HG03354 (cell line): Measurements from ENCODE around the gene CDK18.
A peak's percentile ranks its signal among the peaks of the same experiment; 100 is the strongest.

ENCODE experiments used
- ATAC-seq: cut with Tn5 transposase; IDR thresholded peaks from one replicate; pipeline ENCODE4 v1.9.1; 2021; ENCODE audit warnings: mild to moderate bottlenecking; ENCODE audit not compliant: unreplicated experiment, poor library complexity, severe bottlenecking

The CDK18 gene

DNA sequence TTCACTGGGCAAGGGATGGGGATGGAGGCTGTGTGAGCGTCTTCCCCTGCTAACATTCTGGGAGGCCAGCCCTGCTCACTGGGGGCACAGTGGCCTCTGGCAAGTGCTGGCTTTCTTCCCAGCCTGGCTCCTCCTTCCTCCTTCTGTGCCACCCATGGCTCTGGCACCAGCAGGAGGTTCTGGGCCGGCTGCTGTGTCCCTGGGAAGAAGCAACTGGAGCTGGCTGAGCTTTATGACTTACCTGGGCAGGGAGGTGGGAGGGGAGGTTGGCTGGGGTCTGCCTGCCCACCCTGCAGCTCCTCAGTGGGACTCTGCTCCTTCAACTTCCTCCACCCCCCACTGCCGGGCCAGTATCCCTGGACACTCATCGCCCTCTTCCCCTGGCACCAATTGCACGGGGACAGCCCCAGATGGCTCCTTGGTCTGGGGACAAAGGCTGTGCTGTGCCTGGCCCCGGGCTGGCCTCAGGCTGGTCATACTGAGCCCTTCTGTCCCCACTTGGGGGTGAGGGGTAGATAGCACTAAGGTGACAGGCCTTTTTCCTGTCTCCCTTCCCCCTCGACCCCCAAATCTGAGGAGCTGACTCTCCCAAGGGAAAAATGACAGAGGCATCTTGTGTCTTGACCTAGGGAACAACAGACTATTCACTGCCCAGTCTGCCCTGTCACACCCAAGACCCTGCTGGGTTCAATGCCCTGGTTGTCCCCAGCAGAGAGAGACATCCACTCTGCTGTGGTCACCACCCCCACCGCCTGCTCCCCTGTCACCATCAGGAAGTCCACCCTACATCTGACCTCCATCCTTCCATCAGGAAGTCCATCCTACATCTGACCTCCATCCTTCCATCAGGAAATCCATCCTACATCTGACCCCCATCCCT, 14.4 kb downstream of the CDK18 start:
- no peak for ATAC-seq

- ATAC-seq, result no peak
Measured at GRCh38 chr1:205519541-205520131, 15.2 kb downstream of the CDK18 start.

- ATAC-seq, result no peak
Measured at GRCh38 chr1:205520709-205521108, 16.2 kb downstream of the CDK18 start.

- ATAC-seq, result no peak
Measured at GRCh38 chr1:205521686-205522085, 17.2 kb downstream of the CDK18 start.

GRCh38 chr1:205522692-205523091, 18.2 kb downstream of the CDK18 start:
- ATAC-seq, result no peak

- no peak for ATAC-seq
Measured at GRCh38 chr1:205523261-205523890, 18.9 kb downstream of the CDK18 start.

GRCh38 chr1:205523891-205524793, 19.7 kb downstream of the CDK18 start:
- no peak for ATAC-seq

DNA sequence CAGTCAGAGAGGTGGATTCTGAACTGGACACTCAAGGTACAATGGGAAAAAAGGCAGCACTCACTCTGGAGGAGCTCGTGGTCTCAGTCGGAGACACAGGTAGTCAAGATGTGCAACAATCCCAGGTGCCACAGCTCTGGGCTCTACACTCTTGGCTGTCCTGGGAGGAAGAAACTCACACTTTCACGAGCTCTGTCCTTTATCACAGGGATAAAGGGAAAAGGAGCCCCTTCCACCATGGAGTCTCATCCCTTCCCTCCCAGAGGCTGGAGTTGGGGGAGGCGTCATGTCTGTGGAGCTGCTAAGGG, 20.3 kb downstream of the CDK18 start:
- no peak for ATAC-seq

DNA sequence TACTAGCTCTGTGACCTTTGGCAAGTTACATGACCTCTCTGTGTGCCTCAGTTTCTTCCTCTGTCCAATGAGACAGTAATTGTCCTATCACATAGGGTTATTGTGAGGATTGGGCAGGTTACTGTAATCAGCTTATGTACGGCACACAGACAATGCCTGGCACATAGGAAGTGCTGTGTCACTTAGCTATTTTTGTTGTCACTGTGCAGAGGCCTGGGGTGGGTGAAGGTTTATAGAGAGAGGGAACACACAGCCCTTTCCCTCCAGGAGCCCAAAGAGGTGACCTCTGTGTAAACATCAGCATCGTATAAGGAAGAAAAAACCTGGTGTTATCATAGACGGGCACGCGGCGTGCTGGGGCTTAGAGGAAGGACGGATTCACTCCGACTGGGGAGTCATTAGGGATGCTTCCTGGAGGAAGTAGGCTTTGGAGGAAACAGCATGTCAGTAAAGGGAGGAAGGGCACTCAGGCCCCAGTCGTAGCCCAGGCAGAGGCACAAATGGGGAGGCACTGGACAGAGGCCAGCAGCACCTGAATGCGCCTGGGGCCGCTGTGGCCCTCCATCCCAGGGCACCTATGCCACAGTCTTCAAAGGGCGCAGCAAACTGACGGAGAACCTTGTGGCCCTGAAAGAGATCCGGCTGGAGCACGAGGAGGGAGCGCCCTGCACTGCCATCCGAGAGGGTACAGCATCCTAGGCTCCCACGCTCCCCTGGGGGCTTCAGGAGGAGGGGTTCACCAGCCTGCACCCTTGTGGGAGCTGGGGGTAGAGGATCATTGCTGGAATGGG, 21.2 kb downstream of the CDK18 start:
- no peak for ATAC-seq

- ATAC-seq, result no peak
Measured at GRCh38 chr1:205526431-205526830, 22.0 kb downstream of the CDK18 start.

- no peak for ATAC-seq
Measured at GRCh38 chr1:205527931-205528330, 23.5 kb downstream of the CDK18 start.

DNA sequence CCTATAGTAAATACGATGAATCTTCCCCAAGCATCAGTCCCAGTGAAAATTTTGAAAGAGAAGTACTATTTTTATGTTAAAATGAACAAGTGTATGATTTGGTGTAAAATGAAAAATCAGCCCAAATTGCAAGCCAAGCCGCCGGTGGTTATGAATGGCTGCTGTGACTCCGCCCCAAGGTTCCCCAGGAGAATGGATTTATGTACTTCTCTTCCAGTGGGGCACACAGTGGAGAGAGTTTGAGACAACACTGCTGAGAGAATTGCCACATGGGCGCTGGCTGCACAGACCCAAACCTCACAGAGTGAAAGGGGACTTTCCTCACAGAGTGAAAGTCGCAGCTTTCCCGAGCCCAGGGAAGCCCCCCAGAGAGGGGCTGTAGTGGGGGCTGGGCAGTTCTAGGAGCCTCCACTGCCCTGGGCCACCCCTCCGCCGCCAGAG, 24.0 kb downstream of the CDK18 start:
- ATAC-seq, result no peak

DNA sequence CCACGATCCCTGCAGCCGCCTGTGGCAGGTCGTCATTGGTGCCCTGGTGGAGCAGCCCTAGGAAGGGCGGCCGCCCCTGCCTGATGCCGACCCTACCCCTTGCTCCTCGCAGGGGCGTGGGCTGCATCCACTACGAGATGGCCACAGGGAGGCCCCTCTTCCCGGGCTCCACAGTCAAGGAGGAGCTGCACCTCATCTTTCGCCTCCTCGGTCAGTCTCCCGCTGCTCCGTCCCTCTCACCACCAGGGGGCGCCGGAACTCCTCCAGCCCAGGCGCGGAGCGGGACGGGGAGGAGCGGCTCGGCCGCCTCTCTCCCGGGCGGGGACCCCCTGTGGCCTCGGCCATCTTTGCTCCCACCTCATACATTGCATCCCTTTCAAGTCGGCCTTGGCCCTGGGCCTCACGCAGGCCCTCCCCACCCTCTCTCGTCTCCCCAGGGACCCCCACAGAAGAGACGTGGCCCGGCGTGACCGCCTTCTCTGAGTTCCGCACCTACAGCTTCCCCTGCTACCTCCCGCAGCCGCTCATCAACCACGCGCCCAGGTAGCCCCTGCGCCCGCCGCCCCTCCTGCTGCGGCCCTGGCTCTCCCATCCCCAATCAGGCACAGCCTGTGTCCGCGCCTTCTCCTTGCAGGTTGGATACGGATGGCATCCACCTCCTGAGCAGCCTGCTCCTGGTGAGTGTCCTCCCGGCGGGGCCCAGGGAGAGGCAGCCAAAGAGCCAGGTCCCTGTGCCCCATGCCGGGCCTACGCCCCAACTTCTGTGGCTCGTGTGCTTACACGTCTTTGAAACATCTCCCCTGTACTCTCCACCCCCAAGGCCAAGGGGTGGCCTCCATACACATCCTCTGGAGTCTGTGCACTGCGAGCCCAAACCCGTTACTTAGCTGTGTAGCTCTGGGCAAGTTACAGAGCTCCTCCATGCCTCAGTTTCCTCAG, 24.7 kb downstream of the CDK18 start:
- ATAC-seq, result peak; percentile 61

DNA sequence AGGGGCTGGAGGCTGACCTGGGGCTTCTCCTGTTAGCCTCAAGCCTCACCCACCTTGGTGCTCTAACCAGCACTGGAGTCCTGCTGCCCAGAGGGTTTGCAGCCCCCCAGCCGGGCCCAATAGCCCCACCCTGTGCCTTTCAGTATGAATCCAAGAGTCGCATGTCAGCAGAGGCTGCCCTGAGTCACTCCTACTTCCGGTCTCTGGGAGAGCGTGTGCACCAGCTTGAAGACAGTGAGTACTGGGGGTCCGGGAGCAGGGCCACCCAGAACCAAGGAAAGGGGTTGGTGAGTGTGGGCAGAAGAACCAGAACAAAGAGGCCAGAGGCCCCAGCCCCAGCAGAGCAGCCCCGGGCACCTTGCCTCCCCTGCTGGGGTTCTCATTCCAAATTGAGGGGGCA, 25.6 kb downstream of the CDK18 start:
- ATAC-seq, result no peak

GRCh38 chr1:205531191-205532025, 26.9 kb downstream of the CDK18 start:
- ATAC-seq, result no peak

DNA sequence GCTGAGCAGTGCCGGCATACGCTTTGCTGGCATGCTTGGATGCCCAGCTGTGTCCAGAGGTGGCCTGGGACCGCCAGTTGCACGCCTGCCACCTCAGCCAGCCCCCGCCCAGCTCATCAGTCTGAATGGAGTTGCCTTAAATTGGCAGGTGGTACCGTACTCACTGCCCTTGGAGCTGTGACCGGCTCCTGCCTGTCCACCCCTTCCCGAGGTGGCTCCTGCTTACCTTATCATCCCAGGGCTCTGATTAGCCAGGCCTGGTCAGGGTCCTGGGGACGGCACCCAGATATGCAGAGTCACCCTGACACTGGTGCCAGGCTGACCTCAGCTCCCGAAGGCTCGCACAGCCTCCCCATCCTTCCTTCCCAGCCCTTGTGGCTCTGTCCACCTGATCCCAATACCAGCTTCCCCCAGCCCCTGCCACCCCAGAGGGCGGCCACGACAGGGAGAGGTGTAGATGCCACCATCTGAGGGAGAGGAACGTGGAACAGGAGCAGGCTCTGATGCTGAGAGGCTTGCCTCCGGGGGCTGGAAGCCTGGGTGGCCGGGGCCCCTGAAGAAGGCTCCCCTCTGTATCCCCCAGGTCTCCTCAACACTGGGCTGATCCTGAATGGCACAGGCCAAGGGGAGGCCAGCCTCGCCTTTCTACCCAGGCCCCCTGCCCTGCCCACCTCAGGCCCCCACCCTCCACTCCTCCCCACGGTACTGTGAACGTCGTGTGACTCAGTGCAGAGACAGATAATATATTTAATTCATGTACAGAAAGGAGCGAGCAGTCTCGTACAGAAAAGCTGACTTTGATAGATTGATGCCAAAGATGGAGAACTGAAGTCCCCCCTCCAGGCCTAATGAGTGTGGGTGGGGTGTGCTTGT, 27.8 kb downstream of the CDK18 start:
- ATAC-seq, result no peak
